Glutamatergic neuron (in vitro differentiated cells): Measurements from ENCODE around the gene HP1BP3. TPM values are rescaled to one million over a fixed set of nuclear protein-coding genes. Genes with fewer than 3 reads are reported as not detected.
A peak's percentile ranks its signal among the peaks of the same experiment; 100 is the strongest.

Experiments used
- DNase-seq: peaks from one replicate; pipeline ENCODE4 v3.0.0; 2022
- H3K27ac Mint-ChIP-seq: one replicate; pipeline ENCODE4 v1.8.0; 2020; ENCODE audit warnings: mild to moderate bottlenecking, mixed read lengths, inconsistent platforms; ENCODE audit not compliant: unreplicated experiment
- H3K27me3 Mint-ChIP-seq: one replicate; pipeline ENCODE4 v1.8.0; 2020; ENCODE audit warnings: mild to moderate bottlenecking, moderate library complexity, mixed read lengths, inconsistent platforms; ENCODE audit not compliant: unreplicated experiment
- H3K36me3 Mint-ChIP-seq: one replicate; pipeline ENCODE4 v1.8.0; 2020; ENCODE audit warnings: mild to moderate bottlenecking, mixed read lengths, inconsistent platforms; ENCODE audit not compliant: unreplicated experiment
- H3K4me1 Mint-ChIP-seq: one replicate; pipeline ENCODE4 v1.8.0; 2020; ENCODE audit warnings: mild to moderate bottlenecking, low read depth, mixed read lengths, inconsistent platforms; ENCODE audit not compliant: unreplicated experiment
- H3K4me3 Mint-ChIP-seq: one replicate; pipeline ENCODE4 v1.8.0; 2020; ENCODE audit warnings: mild to moderate bottlenecking, mixed read lengths, inconsistent platforms; ENCODE audit not compliant: unreplicated experiment
- H3K9me3 Mint-ChIP-seq: one replicate; pipeline ENCODE4 v1.8.0; 2020; ENCODE audit warnings: mild to moderate bottlenecking, moderate library complexity, mixed read lengths, inconsistent platforms; ENCODE audit not compliant: unreplicated experiment
- total RNA-seq: library from RNA; stranded (reverse); fragmentation: NEBNext Ultra II Directional; extraction: Animal tissue kit (Norgen Biotek cat#: 25700); gene quantifications from one replicate; pipeline ENCODE4 v1.2.1, GENCODE V29; 2021; ENCODE audit not compliant: unreplicated experiment
- TF ChIP-seq, protein P1 (sequence below): fragments of 200-600 bp; sonication (generic); IDR thresholded peaks from one replicate; pipeline ENCODE4 v1.5.0; 2021; ENCODE audit not compliant: partially characterized antibody, unreplicated experiment

The HP1BP3 gene
- total RNA-seq, 1 donor from 2014 or later = 192 TPM

- Mint-ChIP-seq H3K4me3 (peak overlapping the region; percentile 31), H3K9me3 (peaks cover 6% of the 10 kb centered on the region), H3K4me1 (peaks cover 6% of the 10 kb centered on the region), H3K36me3 (peaks cover 5% of the 10 kb centered on the region), H3K27me3 (peaks cover 11% of the 10 kb centered on the region), H3K27ac (no peak overlapping the region)
- no peak for DNase-seq
- TF ChIP-seq, protein P1, sequence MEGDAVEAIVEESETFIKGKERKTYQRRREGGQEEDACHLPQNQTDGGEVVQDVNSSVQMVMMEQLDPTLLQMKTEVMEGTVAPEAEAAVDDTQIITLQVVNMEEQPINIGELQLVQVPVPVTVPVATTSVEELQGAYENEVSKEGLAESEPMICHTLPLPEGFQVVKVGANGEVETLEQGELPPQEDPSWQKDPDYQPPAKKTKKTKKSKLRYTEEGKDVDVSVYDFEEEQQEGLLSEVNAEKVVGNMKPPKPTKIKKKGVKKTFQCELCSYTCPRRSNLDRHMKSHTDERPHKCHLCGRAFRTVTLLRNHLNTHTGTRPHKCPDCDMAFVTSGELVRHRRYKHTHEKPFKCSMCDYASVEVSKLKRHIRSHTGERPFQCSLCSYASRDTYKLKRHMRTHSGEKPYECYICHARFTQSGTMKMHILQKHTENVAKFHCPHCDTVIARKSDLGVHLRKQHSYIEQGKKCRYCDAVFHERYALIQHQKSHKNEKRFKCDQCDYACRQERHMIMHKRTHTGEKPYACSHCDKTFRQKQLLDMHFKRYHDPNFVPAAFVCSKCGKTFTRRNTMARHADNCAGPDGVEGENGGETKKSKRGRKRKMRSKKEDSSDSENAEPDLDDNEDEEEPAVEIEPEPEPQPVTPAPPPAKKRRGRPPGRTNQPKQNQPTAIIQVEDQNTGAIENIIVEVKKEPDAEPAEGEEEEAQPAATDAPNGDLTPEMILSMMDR = no peak
These were observed 58.5 kb downstream of the HP1BP3 start for GRCh38 chr1:20728371-20729154.

DNA sequence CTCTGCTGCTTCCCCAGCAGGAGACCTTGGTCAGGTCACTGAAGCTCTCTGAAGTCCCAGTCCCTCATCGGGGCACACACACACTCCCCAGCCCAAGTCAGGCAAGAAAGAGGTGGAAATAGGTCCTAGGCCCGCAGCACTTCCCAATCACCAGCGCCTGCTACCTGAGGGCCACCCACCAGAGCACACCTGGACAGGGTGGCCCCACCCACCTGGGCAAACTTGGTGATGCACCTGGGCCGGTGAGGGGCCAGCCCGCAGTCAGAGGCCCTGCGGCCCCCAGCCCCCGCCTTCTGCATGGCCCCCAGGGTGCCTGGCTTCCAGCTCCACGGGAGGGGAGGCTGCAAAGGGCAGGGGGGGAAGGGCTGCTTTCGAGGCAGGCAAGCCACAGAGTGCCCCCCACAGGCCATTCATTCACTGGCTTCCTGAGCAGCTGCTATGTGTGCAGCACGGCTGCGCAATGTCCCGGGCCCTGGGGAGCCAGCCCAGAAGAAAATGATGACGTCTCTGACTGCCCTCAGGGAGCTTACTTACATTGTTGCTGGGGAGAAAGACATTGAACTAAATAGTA, 59.3 kb downstream of the HP1BP3 start:
- Mint-ChIP-seq H3K4me1 (peaks cover 4% of the 10 kb centered on the region), H3K4me3 (peak overlapping the region; percentile 31), H3K27me3 (peaks cover 8% of the 10 kb centered on the region), H3K9me3 (peaks cover 6% of the 10 kb centered on the region), H3K27ac (no peak overlapping the region), H3K36me3 (peaks cover 5% of the 10 kb centered on the region)
- TF ChIP-seq, protein P1 = no peak
- DNase-seq = no peak

DNA sequence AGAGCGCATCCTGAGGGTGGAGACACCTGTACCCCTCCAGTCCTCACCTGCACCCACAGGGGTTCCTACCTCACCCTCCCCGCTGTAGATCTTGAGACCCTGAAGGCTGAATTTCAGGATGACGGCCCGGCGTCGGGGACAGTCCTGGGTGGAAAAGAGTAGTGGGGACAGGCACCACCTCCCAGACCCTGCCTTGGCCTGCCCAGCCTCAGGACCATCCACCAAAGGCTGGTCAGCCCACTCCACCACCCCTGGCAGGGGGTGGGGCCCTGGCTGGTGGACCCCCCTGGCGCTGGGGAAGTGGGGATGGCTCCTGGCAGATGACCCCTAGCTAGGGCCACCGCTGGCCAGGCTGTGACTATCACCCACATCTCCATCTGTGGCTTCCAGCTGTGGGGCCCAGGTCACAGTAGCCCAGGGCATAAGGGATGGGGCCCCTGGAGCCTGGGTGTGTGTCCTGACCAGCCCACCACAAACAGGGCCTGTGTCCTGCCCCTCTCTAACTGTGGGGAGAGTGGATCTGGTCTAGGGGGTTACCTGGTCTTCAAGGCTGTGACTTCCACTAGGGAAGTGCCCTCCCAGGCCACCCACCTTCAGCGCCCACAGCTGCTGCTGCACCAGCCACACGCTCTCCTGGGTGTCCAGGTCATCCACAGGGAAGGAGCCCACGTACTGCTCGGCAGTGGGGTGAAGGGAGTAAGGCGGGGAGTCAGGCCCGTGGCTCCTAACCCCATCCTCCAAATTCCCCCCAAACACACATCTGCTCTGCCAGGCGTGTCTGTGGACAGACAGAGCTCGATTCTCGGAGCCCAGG, 60.0 kb downstream of the HP1BP3 start:
- no peak overlapping the region for H3K4me3 Mint-ChIP-seq
- H3K36me3 Mint-ChIP-seq = peaks cover 5% of the 10 kb centered on the region
- peaks cover 4% of the 10 kb centered on the region for H3K4me1 Mint-ChIP-seq
- peaks cover 4% of the 10 kb centered on the region for H3K9me3 Mint-ChIP-seq
- no peak for DNase-seq
- TF ChIP-seq, protein P1 = no peak
- peaks cover 9% of the 10 kb centered on the region for H3K27me3 Mint-ChIP-seq
- H3K27ac Mint-ChIP-seq = no peak overlapping the region

GRCh38 chr1:20726118-20726911, 60.8 kb downstream of the HP1BP3 start:
- Mint-ChIP-seq H3K36me3 (peaks cover 5% of the 10 kb centered on the region), H3K4me3 (no peak overlapping the region), H3K27me3 (peaks cover 9% of the 10 kb centered on the region), H3K9me3 (peaks cover 4% of the 10 kb centered on the region), H3K27ac (no peak overlapping the region), H3K4me1 (peaks cover 4% of the 10 kb centered on the region)
- no peak for DNase-seq
- TF ChIP-seq, protein P1 = no peak
